Heart left ventricle (tissue), 13 donors: ENCODE results near the gene CLSTN2.

Experiments
- CTCF ChIP-seq, 12 donors: fragments of 200-600 bp; sonication (generic) in 4 of 12; IDR thresholded peaks; one replicate each; pipeline versions ENCODE4 v1.5.0 to v1.8.0; 2018 to 2022; ENCODE audit warnings: antibody characterized with exemption in 12 of 12, mild to moderate bottlenecking in 5 of 12
- POLR2A ChIP-seq, 2 donors: fragments of 450-650 bp; IDR thresholded peaks; one replicate each; pipeline ENCODE4 v1.6.1; 2017; ENCODE audit warnings: antibody characterized with exemption in 2 of 2, mild to moderate bottlenecking in 2 of 2, moderate library complexity in 2 of 2
- donor health status: ischemic (EF 13 %, LVEDD 7.1; RV severe dilation, severe dysfunction).
- donor health status: DM: no; HTN: yes; CAD: no.
- donor health status: DM: no; HTN: no; CAD: no.
- donor health status: ischemic (EF 25% LVEDD 6.9; RV normal size, moderate dysfunction).
- donor health status: ischemic (EF 25% LVEDD 5.7; RV mildly dilated, moderate dysfunction).
- donor health status: ischemic (EF 35%, LVEDD 5.7; RV mildly dilated, moderate dysfunction).
- donor health status: nonischemic (EF 11% LVEDD 7.7; RV severe dilation, severe dysfunction).
- donor health status: DM: yes; HTN: yes; CAD: no.
- donor health status: PGD.
- donor health status: ischemic (EF 29% LVEDD 5.4; RV normal size, mild dysfunction).
- donor health status: nonischemic (EF 23%, LVEDD 6.1; RV moderate dilation, normal function).

GRCh38 chr3:140250945-140251344 is 316.0 kb downstream of the CLSTN2 start:
- no peak for TF ChIP-seq CTCF (IDR thresholded peaks at IDR 0.05)
- no peak for TF ChIP-seq POLR2A (IDR thresholded peaks at IDR 0.05)
